ENCODE data around the gene KCNQ1. TPM values are rescaled to one million over a fixed set of nuclear protein-coding genes. Genes with fewer than 3 reads are reported as not detected.

Gene KCNQ1
- total and polyA plus RNA-seq, 3 experiments from 2014 or later, result 2.6 to 5.7 (median 3.4) TPM

DNA sequence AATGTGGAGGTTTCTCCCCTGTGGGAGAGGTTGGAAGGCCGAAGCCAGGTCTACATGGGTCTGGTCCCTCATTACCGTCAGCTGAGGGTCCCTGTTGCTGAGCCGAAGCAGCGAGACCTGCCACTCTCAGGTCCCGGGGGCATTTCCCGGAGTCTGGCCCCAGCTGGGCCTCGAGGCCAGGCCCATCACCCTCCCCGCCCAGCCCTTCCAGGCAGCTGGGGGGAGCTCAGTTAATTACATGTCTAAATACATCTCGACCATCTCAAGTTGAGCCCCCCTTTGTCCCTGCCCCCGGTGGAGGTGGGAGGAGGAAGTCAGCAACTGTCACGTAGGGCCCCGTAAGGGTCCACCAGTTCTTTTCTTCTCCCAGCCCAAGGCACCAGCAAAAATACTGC is 437.2 kb downstream of the KCNQ1 start:
- H3K27ac ChIP-seq (ENCODE audit: low read depth, low read length), result no peak overlapping the region
- CTCF ChIA-PET, result interaction anchor here (1.8 to 14.2 kb wide), 2 partner anchors 11 to 349 kb away, joined by 4 to 345 read pairs; no protein-coding TSS in a partner anchor
- no peaks in the 10 kb centered on the region for H3K36me3 ChIP-seq (ENCODE audit: insufficient read depth, low read length)
- no peak overlapping the region for H3K4me3 Mint-ChIP-seq
- H3K27me3 Mint-ChIP-seq, result no peaks in the 10 kb centered on the region
- DNase-seq, result no peak
- no peak overlapping the region for H3K27ac Mint-ChIP-seq
- H3K36me3 Mint-ChIP-seq, result peaks cover 0 to 3% (median 1%) of the 10 kb centered on the region in 3 donors
- POLR2A ChIA-PET, result no interaction called here
- H3K4me3 ChIP-seq (ENCODE audit: low read length), result no peak overlapping the region
- H3K27me3 ChIP-seq (ENCODE audit: insufficient read depth, low read length, poor library complexity, severe bottlenecking), result no peaks in the 10 kb centered on the region
- H3K4me1 ChIP-seq (ENCODE audit: insufficient read depth, low read length), result peaks cover 7% of the 10 kb centered on the region
- no peaks in the 10 kb centered on the region for H3K9me3 Mint-ChIP-seq
- no peaks in the 10 kb centered on the region for H3K9me3 ChIP-seq (ENCODE audit: low read length)
- H3K4me1 Mint-ChIP-seq, result peaks cover 4 to 13% (median 12%) of the 10 kb centered on the region in 3 donors

DNA sequence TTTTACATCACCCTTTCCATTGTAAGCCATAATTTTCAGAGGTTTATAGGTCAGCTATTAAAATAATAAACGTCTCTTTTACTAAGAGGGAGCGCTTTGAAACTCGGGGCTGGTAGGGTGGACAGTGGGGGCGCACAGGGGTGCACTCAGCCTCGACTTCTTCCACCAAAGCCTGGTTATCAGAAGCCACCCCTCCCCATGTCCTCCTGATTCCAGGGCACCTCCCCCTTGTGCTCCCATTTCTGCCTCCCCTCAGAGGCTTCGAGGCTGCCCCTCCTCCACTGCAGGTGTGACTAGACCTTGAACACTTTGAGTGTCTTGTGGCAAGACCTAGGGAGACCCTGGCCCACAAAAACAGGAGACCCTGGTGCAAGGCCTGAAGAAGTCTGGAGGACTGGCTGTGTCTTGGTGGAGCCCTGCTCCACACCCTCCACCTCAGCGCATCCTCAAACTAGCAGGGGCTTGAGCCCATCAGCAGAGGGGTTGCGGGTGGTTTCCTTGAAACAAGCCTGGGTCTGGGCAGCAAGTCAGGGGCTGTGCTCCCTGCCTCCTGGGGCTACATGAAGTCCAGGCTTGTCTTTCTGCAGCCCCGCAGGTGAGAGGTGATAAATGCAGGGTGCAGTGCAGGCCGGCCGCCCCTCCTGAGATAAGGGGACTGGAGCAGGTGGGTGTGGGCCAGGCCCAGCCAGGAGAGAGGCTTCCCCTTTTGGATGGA is 437.7 kb downstream of the KCNQ1 start:
- H3K4me1 ChIP-seq (ENCODE audit: insufficient read depth, low read length), result peaks cover 7% of the 10 kb centered on the region
- H3K36me3 Mint-ChIP-seq, result peaks cover 0 to 1% (median under 1%) of the 10 kb centered on the region in 3 donors
- POLR2A ChIA-PET, result no interaction called here
- no peaks in the 10 kb centered on the region for H3K27me3 Mint-ChIP-seq
- H3K4me3 ChIP-seq (ENCODE audit: low read length), result no peak overlapping the region
- no peak overlapping the region for H3K27ac Mint-ChIP-seq
- DNase-seq, result no peak
- H3K36me3 ChIP-seq (ENCODE audit: insufficient read depth, low read length), result no peaks in the 10 kb centered on the region
- H3K4me1 Mint-ChIP-seq, result peaks cover 7 to 18% (median 17%) of the 10 kb centered on the region in 3 donors
- CTCF ChIA-PET, result interaction anchor here (1.1 to 14.2 kb wide), 4 partner anchors 10 to 350 kb away, joined by 3 to 345 read pairs (median 4); no protein-coding TSS in a partner anchor
- H3K27ac ChIP-seq (ENCODE audit: low read depth, low read length), result no peak overlapping the region
- no peaks in the 10 kb centered on the region for H3K27me3 ChIP-seq (ENCODE audit: insufficient read depth, low read length, poor library complexity, severe bottlenecking)
- no peaks in the 10 kb centered on the region for H3K9me3 ChIP-seq (ENCODE audit: low read length)
- no peaks in the 10 kb centered on the region for H3K9me3 Mint-ChIP-seq
- H3K4me3 Mint-ChIP-seq, result peak overlapping the region; percentile 18 to 88 (median 58)

DNA sequence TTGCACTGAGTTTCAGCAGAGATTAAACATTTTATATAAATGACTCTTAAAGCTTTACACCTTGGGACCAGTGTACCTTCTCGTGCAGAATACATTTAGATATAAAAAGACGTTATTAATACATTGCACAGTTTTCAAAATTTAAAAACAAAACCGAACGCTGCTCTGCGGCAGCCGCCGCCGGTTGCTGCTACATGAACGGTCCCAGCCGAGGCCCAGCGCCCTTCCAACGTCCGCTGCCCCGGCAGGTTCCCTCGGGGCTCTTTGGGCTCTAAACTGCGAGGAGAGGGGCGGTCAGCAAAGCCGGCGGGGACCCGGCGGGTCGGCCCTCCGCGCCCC is 438.8 kb downstream of the KCNQ1 start:
- H3K9me3 Mint-ChIP-seq, result no peaks in the 10 kb centered on the region
- Histone ChIP-seq H3K9me3 (ENCODE audit: low read length) (no peaks in the 10 kb centered on the region), H3K27ac (ENCODE audit: low read depth, low read length) (no peak overlapping the region), H3K4me3 (ENCODE audit: low read length) (no peak overlapping the region), H3K27me3 (ENCODE audit: insufficient read depth, low read length, poor library complexity, severe bottlenecking) (no peaks in the 10 kb centered on the region), H3K36me3 (ENCODE audit: insufficient read depth, low read length) (no peaks in the 10 kb centered on the region), H3K4me1 (ENCODE audit: insufficient read depth, low read length) (peaks cover 12% of the 10 kb centered on the region)
- H3K27me3 Mint-ChIP-seq, result no peaks in the 10 kb centered on the region
- CTCF ChIA-PET, result interaction anchor here (1.0 to 14.2 kb wide), 4 partner anchors 9 to 351 kb away, joined by 3 to 345 read pairs (median 3); a partner anchor contains a TSS
- peaks cover 9 to 27% (median 26%) of the 10 kb centered on the region in 3 donors for H3K4me1 Mint-ChIP-seq
- peak overlapping the region; percentile 30 to 88 (median 68) for H3K4me3 Mint-ChIP-seq
- POLR2A ChIA-PET, result no interaction called here
- no peak for DNase-seq
- H3K27ac Mint-ChIP-seq, result peak overlapping the region in 1 of 8 donors; percentile 43
- H3K36me3 Mint-ChIP-seq, result peaks cover 0 to 1% (median 0%) of the 10 kb centered on the region in 3 donors

DNA sequence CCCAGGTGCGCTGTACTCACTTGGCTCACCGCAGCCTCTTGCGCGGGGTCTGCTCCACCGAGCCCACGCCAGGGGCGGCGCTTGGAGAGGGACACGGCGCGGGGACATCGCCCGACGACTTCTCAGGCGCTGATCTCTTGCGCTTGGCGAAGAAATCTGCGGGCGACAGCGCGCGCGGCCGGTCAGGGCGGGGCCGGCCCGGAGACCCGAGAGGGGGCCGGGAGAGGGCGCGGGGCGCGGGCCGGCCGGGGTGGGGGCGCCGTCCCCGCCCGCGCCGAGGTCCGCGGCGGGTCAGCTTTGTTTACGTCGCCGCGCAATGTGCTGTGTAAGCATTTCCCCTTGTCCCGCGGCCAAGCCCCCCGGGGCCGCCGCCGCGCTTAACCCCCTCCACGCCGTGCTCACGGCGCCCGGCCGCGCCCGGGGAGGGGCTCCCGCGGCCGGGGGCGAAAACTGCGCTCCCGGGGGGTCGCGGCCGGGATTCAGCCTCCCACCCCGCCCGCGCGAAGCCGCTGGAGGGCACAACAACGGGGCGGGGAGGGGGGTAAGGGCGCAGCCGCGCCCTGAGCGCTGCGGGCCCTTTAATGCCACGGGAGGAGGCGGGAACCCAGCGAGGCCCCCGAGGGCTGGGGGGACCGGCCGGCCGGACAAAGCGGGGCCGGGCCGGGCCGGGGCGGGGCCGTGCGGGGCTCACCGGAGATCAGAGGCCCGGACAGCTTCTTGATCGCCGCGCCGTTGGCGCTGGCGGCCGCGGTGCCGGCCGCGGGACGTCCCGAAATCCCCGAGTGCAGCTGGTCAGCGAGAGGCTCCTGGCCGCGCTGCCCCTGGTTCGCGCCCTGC is 439.4 kb downstream of the KCNQ1 start:
- H3K27me3 ChIP-seq (ENCODE audit: insufficient read depth, low read length, poor library complexity, severe bottlenecking), result no peaks in the 10 kb centered on the region
- H3K9me3 Mint-ChIP-seq, result no peaks in the 10 kb centered on the region
- H3K4me1 Mint-ChIP-seq, result peaks cover 9 to 27% (median 26%) of the 10 kb centered on the region in 3 donors
- peaks cover 13% of the 10 kb centered on the region for H3K4me1 ChIP-seq (ENCODE audit: insufficient read depth, low read length)
- peak overlapping the region in 3 of 7 donors; percentile 35 to 88 (median 76) for H3K4me3 Mint-ChIP-seq
- peaks cover 0 to 1% (median 0%) of the 10 kb centered on the region in 3 donors for H3K36me3 Mint-ChIP-seq
- POLR2A ChIA-PET, result interaction anchor here (0.8 kb wide), 1 partner anchor 18 kb away, joined by 5 read pairs; a partner anchor contains a TSS
- no peaks in the 10 kb centered on the region for H3K27me3 Mint-ChIP-seq
- H3K4me3 ChIP-seq (ENCODE audit: low read length), result peak overlapping the region; percentile 19
- CTCF ChIA-PET, result interaction anchor here (1.0 to 14.2 kb wide), 3 partner anchors 8 to 351 kb away, joined by 3 to 345 read pairs (median 3); a partner anchor contains a TSS
- no peak for DNase-seq
- H3K9me3 ChIP-seq (ENCODE audit: low read length), result no peaks in the 10 kb centered on the region
- no peak overlapping the region for H3K27ac Mint-ChIP-seq
- no peak overlapping the region for H3K27ac ChIP-seq (ENCODE audit: low read depth, low read length)
- H3K36me3 ChIP-seq (ENCODE audit: insufficient read depth, low read length), result no peaks in the 10 kb centered on the region

DNA sequence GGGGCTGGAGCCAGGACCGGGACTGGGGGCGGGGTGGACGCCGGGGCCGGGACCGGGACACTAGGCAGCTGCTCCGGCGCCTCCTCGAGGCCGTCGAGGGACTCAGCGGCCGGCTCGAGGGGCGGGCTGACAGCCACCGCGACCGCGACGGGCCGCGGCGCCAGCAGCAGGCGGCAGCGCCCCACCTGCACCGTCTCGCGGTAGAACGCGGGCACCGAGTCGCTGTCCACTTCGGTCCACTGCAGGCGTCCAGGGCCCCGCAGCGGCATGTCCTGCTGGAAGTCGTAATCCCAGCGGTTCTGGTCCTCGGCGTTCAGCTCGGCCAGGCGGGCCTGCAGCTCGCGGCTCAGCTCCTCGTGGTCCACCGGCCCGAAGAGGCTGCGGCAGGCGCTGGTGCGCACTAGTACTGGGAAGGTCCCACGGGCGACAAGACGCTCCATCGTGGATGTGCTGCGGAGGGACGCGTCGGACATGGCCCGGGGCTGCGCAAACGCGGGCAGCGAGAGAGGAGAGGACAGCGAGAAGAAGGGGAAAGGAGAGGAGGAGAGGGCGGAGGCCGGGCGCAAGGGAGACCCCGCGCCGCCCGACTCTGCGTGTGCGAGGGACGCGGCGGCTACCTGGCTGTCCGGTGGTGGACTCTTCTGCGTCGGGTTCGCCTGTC is 440.3 kb downstream of the KCNQ1 start:
- Mint-ChIP-seq H3K4me1 (peaks cover 9 to 27% (median 26%) of the 10 kb centered on the region in 3 donors), H3K4me3 (peak overlapping the region; percentile 82 to 95 (median 89)), H3K9me3 (no peaks in the 10 kb centered on the region), H3K27me3 (no peaks in the 10 kb centered on the region), H3K27ac (peak overlapping the region in 6 of 8 donors; percentile 61 to 91 (median 74)), H3K36me3 (peaks cover 0 to 1% (median 0%) of the 10 kb centered on the region in 3 donors)
- ChIA-PET POLR2A (interaction anchor here (0.8 kb wide), 1 partner anchor 17 kb away, joined by 5 read pairs; a partner anchor contains a TSS), CTCF (interaction anchor here (1.0 to 14.2 kb wide), 2 partner anchors 352 to 580 kb away, joined by 3 to 345 read pairs; no protein-coding TSS in a partner anchor)
- H3K4me1 ChIP-seq (ENCODE audit: insufficient read depth, low read length), result peaks cover 13% of the 10 kb centered on the region
- peak in 1 of 5 donors; percentile 25 for DNase-seq
- no peaks in the 10 kb centered on the region for H3K9me3 ChIP-seq (ENCODE audit: low read length)
- H3K27me3 ChIP-seq (ENCODE audit: insufficient read depth, low read length, poor library complexity, severe bottlenecking), result no peaks in the 10 kb centered on the region
- peak overlapping the region; percentile 69 for H3K4me3 ChIP-seq (ENCODE audit: low read length)
- H3K36me3 ChIP-seq (ENCODE audit: insufficient read depth, low read length), result no peaks in the 10 kb centered on the region
- peak overlapping the region; percentile 24 for H3K27ac ChIP-seq (ENCODE audit: low read depth, low read length)

DNA sequence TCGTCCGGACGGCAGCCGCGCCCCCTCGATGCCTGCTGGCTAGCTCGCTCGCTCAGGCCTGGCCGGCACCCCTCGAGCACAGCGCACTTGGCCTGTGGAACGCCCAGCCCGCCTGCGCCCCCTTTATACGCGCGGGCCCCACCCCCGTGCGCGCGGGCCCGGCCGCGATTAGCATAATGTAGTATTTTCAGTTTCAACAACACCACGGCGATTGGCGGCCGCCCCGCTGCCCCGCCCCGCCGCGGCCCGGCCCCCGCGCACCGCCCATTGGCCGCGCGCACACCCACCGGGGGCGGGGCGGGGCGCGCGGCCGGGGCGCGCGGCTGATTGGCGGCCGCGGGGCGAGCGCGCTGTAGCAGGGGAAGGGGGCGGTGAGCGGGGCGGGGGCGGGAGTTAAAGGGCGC is 440.9 kb downstream of the KCNQ1 start, which contains the start of gene CDKN1C:
CDKN1C (minus strand) TSS at position 98 of the 404 bp plus-strand sequence. CDS start 319 bp downstream, outside the sequence.
- Mint-ChIP-seq H3K36me3 (peaks cover 0 to 1% (median 0%) of the 10 kb centered on the region in 3 donors), H3K9me3 (no peaks in the 10 kb centered on the region), H3K4me1 (peaks cover 9 to 27% (median 26%) of the 10 kb centered on the region in 3 donors), H3K27ac (peak within 1 kb of the TSS in 7 of 8 donors; percentile 61 to 91 (median 74)), H3K27me3 (no peaks in the 10 kb centered on the region), H3K4me3 (peak within 1 kb of the TSS; percentile 82 to 95 (median 89))
- H3K9me3 ChIP-seq (ENCODE audit: low read length), result no peaks in the 10 kb centered on the region
- CTCF ChIA-PET, result interaction anchor here (0.8 to 14.2 kb wide), 5 partner anchors 8 to 581 kb away, joined by 3 to 345 read pairs (median 3); no protein-coding TSS in a partner anchor
- peak within 1 kb of the TSS; percentile 24 for H3K27ac ChIP-seq (ENCODE audit: low read depth, low read length)
- peaks cover 13% of the 10 kb centered on the region for H3K4me1 ChIP-seq (ENCODE audit: insufficient read depth, low read length)
- peak within 1 kb of the TSS; percentile 69 for H3K4me3 ChIP-seq (ENCODE audit: low read length)
- no peaks in the 10 kb centered on the region for H3K36me3 ChIP-seq (ENCODE audit: insufficient read depth, low read length)
- DNase-seq, result peak; percentile 79 to 89 (median 85)
- POLR2A ChIA-PET, result interaction anchor here (1.0 kb wide), 1 partner anchor 43 kb away, joined by 3 read pairs; no protein-coding TSS in a partner anchor
- H3K27me3 ChIP-seq (ENCODE audit: insufficient read depth, low read length, poor library complexity, severe bottlenecking), result no peaks in the 10 kb centered on the region
